Large intestine (tissue), 3 donors: ENCODE data around the gene KIAA0232. TPM values are rescaled to one million over a fixed set of nuclear protein-coding genes. Genes with fewer than 3 reads are reported as not detected.
"Not testable (repeated sequence)": the region's sequence is repeated elsewhere in the genome, so short reads cannot be mapped to it uniquely, and the experiment has no call there.

Source experiments
- DNase-seq, 2 donors: peaks; one replicate each; pipeline versions ENCODE4 v3.0.0 to v3.0.0-alpha.2; 2013
- H3K27ac ChIP-seq: one replicate; pipeline ENCODE4 v1.5.1; 2013; ENCODE audit warnings: low read length
- H3K27me3 ChIP-seq: 2 replicates; pipeline ENCODE4 v1.6.1; 2013; ENCODE audit warnings: low read length; ENCODE audit not compliant: control insufficient read depth, insufficient read depth
- H3K36me3 ChIP-seq: 2 replicates; pipeline ENCODE4 v1.6.1; 2013; ENCODE audit warnings: low read length; ENCODE audit not compliant: control insufficient read depth, insufficient read depth
- H3K4me1 ChIP-seq: one replicate; pipeline ENCODE4 v1.6.1; 2013; ENCODE audit warnings: low read length; ENCODE audit not compliant: control insufficient read depth, insufficient read depth
- H3K4me3 ChIP-seq: one replicate; pipeline ENCODE4 v1.5.1; 2013; ENCODE audit warnings: low read length
- H3K9me3 ChIP-seq: one replicate; pipeline ENCODE4 v1.6.1; 2013; ENCODE audit warnings: mild to moderate bottlenecking, low read depth, low read length, moderate library complexity; ENCODE audit not compliant: control insufficient read depth
- WGBS: methylation state at CpG from one replicate; pipeline ENCODE4 v1.1.5; 2013; ENCODE audit warnings: low lambda C conversion rate; ENCODE audit not compliant: insufficient coverage; 5-methylcytosine and 5-hydroxymethylcytosine counted together
- polyA plus RNA-seq: library from polyadenylated mRNA; unstranded; fragments of 120-200 nt; gene quantifications from one replicate; pipeline ENCODE4 v1.2.1, GENCODE V29; 2013

Gene KIAA0232
- polyA plus RNA-seq, 1 donor, result 23.5 TPM

DNA sequence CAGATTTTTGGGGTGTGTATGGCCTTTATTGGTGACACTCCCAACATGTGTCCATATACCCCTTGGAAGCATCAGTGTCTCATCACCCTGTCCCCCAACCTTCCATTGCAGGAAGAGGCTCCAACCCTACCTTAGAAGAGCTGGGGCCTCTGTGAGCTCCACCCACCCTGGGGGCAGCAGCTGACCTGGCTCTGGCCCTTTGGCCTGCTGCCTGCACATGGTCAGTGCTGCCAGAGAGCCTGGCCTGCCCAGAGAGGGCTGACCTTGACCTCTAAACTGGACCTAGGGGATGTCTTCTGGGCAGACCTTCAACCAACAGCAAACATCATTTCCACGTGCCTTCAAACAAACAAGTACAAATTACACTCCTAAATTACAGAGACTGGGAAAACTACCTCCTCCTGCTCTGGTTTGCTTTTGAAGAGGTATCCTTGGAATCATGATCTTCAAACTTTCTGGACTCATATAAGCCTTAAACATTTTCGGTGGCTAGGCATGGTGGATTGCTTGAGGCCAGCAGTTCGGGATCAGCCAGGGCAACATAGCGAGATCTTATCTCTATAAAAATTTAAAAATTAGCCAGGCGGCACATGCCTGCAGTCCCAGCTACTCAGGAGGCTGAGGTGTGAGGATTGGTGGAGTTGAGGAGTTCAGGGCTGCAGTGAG lies 27.3 kb upstream of the KIAA0232 start:
- WGBS, result no CpG with 5 or more reads among the region's 5 CpGs
- no peak overlapping the region for H3K4me3 ChIP-seq
- no peaks in the 10 kb centered on the region for H3K36me3 ChIP-seq
- no peaks in the 10 kb centered on the region for H3K9me3 ChIP-seq
- H3K27ac ChIP-seq, result no peak overlapping the region
- peaks cover 16% of the 10 kb centered on the region for H3K4me1 ChIP-seq
- DNase-seq, result no peak
- no peaks in the 10 kb centered on the region for H3K27me3 ChIP-seq

DNA sequence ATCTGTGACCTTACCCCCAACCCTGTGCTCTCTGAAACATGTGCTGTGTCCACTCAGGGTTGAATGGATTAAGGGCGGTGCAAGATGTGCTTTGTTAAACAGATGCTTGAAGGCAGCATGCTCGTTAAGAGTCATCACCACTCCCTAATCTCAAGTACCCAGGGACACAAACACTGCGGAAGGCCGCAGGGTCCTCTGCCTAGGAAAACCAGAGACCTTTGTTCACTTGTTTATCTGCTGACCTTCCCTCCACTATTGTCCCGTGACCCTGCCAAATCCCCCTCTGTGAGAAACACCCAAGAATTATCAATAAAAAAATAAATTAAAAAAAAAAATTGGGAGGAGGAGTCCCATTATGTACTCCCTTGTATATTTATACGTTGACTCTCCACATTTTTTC lies 26.2 kb upstream of the KIAA0232 start:
- H3K9me3 ChIP-seq, DNase-seq, H3K36me3 ChIP-seq, H3K27ac ChIP-seq, H3K4me3 ChIP-seq, H3K27me3 ChIP-seq, H3K4me1 ChIP-seq: not testable (repeated sequence)
- 40% methylated on average over 1 of the region's 6 CpGs for WGBS

GRCh38 chr4:6758728-6759127 lies 23.8 kb upstream of the KIAA0232 start:
- Histone ChIP-seq H3K27ac (no peak overlapping the region), H3K4me1 (no peaks in the 10 kb centered on the region), H3K36me3 (no peaks in the 10 kb centered on the region), H3K27me3 (no peaks in the 10 kb centered on the region), H3K4me3 (no peak overlapping the region), H3K9me3 (no peaks in the 10 kb centered on the region)
- DNase-seq, result no peak
- no CpG with 5 or more reads among the region's 4 CpGs for WGBS

- no peaks in the 10 kb centered on the region for H3K4me1 ChIP-seq
- no peak overlapping the region for H3K4me3 ChIP-seq
- no peaks in the 10 kb centered on the region for H3K27me3 ChIP-seq
- WGBS, result no CpG with 5 or more reads among the region's 9 CpGs
- H3K27ac ChIP-seq, result no peak overlapping the region
- no peaks in the 10 kb centered on the region for H3K36me3 ChIP-seq
- no peaks in the 10 kb centered on the region for H3K9me3 ChIP-seq
- no peak for DNase-seq
Measured at GRCh38 chr4:6760865-6761264, 21.7 kb upstream of the KIAA0232 start.

GRCh38 chr4:6761649-6762615 lies 20.6 kb upstream of the KIAA0232 start:
- H3K36me3 ChIP-seq, result no peaks in the 10 kb centered on the region
- H3K9me3 ChIP-seq, result no peaks in the 10 kb centered on the region
- no peak for DNase-seq

DNA sequence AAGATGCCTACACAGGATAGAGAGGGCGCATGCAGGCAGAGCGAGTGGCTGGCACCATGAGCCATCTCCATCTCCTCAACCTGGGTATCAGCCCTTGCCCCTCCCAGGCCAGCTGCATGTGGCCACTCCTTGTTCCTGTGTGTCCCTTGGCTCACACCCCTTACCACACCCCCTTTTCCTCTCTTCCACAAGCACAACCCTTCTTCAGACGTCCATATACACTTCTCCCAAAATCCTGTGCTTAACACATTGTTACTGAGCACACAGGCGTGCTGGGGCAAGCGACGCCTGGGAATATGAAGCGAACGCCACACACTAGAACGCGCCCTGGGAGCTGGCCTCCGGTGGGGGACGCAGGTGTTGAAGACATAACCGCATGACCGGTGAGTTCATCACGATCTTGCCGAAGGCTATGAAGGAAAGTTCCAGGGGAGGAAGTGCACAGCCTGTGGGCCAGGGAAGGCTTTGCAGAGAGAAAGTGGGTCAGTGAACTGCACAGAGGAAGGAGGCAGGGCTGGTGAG lies 19.1 kb upstream of the KIAA0232 start:
- Histone ChIP-seq H3K36me3 (no peaks in the 10 kb centered on the region), H3K4me1 (peaks cover 13% of the 10 kb centered on the region), H3K27me3 (no peaks in the 10 kb centered on the region), H3K9me3 (no peaks in the 10 kb centered on the region), H3K27ac (no peak overlapping the region), H3K4me3 (no peak overlapping the region)
- WGBS, result no CpG with 5 or more reads among the region's 16 CpGs
- DNase-seq, result no peak

More at GRCh38 chr4:6761649-6762615, 20.6 kb upstream of the KIAA0232 start:
- WGBS, result 97% methylated on average over 5 of the region's 35 CpGs
- no peak overlapping the region for H3K27ac ChIP-seq
- no peaks in the 10 kb centered on the region for H3K27me3 ChIP-seq
- H3K4me3 ChIP-seq, result no peak overlapping the region
- no peaks in the 10 kb centered on the region for H3K4me1 ChIP-seq

- Histone ChIP-seq H3K27me3 (no peaks in the 10 kb centered on the region), H3K27ac (no peak overlapping the region), H3K36me3 (no peaks in the 10 kb centered on the region), H3K4me1 (peaks cover 28% of the 10 kb centered on the region), H3K9me3 (no peaks in the 10 kb centered on the region), H3K4me3 (no peak overlapping the region)
- WGBS, result no CpG with 5 or more reads among the region's 11 CpGs
- no peak for DNase-seq
Measured at GRCh38 chr4:6764976-6765620, 17.4 kb upstream of the KIAA0232 start.

- Histone ChIP-seq H3K9me3 (no peaks in the 10 kb centered on the region), H3K4me1 (peaks cover 34% of the 10 kb centered on the region), H3K4me3 (no peak overlapping the region), H3K27me3 (no peaks in the 10 kb centered on the region), H3K27ac (no peak overlapping the region), H3K36me3 (no peaks in the 10 kb centered on the region)
- WGBS, result 100% methylated on average over 2 of the region's 2 CpGs
- no peak for DNase-seq
Measured at GRCh38 chr4:6765703-6766102, 16.8 kb upstream of the KIAA0232 start.

GRCh38 chr4:6767386-6767747 lies 15.2 kb upstream of the KIAA0232 start:
- H3K4me3 ChIP-seq, result no peak overlapping the region
- WGBS, result no CpG with 5 or more reads among the region's 6 CpGs
- no peaks in the 10 kb centered on the region for H3K9me3 ChIP-seq
- peak overlapping the region; percentile 74 for H3K27ac ChIP-seq
- no peaks in the 10 kb centered on the region for H3K36me3 ChIP-seq
- peaks cover 36% of the 10 kb centered on the region for H3K4me1 ChIP-seq
- no peaks in the 10 kb centered on the region for H3K27me3 ChIP-seq
- DNase-seq, result peak in 1 of 2 donors; percentile 74
